Lower leg skin (tissue), 4 donors: ENCODE measurements around the gene FAM111A. TPM values are rescaled to one million over a fixed set of nuclear protein-coding genes. Genes with fewer than 3 reads are reported as not detected.
A peak's percentile ranks its signal among the peaks of the same experiment; 100 is the strongest.
"Not testable (repeated sequence)": the region's sequence is repeated elsewhere in the genome, so short reads cannot be mapped to it uniquely, and the experiment has no call there.

ENCODE experiments used
- DNase-seq, 2 donors: peaks; one replicate each; pipeline ENCODE4 v3.0.0-alpha.2; 2019; ENCODE audit warnings: low spot score in 2 of 2
- H3K4me3 ChIP-seq: fragments of 200-600 bp; sonication (generic); 2 replicates; pipeline ENCODE4 v1.5.1; 2017; ENCODE audit warnings: mild to moderate bottlenecking, low read depth; ENCODE audit not compliant: poor library complexity, severe bottlenecking
- POLR2A ChIP-seq, 2 donors: fragments of 450-650 bp; IDR thresholded peaks; one replicate each; pipeline ENCODE4 v1.6.1; 2016 to 2017; ENCODE audit warnings: antibody characterized with exemption in 2 of 2, mild to moderate bottlenecking in 1 of 2, moderate library complexity in 1 of 2
- WGBS, 2 donors: methylation state at CpG; one replicate each; pipeline ENCODE4 v1.1.5; 2018; 5-methylcytosine and 5-hydroxymethylcytosine counted together
- intact Hi-C: fragments of 100-400 bp; cut with DNase I; formaldehyde crosslinking; loops from one replicate; pipeline ENCODE4 v1.15.0; 2023; ENCODE audit warnings: low total_unique reads
- total RNA-seq, 4 donors: library from RNA; depleted of rRNA; stranded (reverse); fragments of >200 nt; gene quantifications; one replicate each; pipeline ENCODE4 v1.1.0, GENCODE V29; 2016
- TF ChIP-seq, protein P1 (sequence below), 3 donors: fragments of 450-650 bp; IDR thresholded peaks; one replicate each; pipeline ENCODE4 v1.5.1; 2016; ENCODE audit warnings: antibody characterized with exemption in 3 of 3, mild to moderate bottlenecking in 3 of 3, moderate library complexity in 2 of 3

FAM111A gene
- total RNA-seq, 4 donors from 2014 or later, result 14.9 to 25.0 (median 20.9) TPM

- intact Hi-C loops, result no loop called here
- TF ChIP-seq, protein P1, sequence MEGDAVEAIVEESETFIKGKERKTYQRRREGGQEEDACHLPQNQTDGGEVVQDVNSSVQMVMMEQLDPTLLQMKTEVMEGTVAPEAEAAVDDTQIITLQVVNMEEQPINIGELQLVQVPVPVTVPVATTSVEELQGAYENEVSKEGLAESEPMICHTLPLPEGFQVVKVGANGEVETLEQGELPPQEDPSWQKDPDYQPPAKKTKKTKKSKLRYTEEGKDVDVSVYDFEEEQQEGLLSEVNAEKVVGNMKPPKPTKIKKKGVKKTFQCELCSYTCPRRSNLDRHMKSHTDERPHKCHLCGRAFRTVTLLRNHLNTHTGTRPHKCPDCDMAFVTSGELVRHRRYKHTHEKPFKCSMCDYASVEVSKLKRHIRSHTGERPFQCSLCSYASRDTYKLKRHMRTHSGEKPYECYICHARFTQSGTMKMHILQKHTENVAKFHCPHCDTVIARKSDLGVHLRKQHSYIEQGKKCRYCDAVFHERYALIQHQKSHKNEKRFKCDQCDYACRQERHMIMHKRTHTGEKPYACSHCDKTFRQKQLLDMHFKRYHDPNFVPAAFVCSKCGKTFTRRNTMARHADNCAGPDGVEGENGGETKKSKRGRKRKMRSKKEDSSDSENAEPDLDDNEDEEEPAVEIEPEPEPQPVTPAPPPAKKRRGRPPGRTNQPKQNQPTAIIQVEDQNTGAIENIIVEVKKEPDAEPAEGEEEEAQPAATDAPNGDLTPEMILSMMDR (IDR thresholded peaks at IDR 0.05), result no peak
- no peak for TF ChIP-seq POLR2A (IDR thresholded peaks at IDR 0.05)
- H3K4me3 ChIP-seq, result no peak overlapping the region
- no peak for DNase-seq
Observed at GRCh38 chr11:59119826-59120225, 22.8 kb upstream of the FAM111A start.

- H3K4me3 ChIP-seq, result no peak overlapping the region
- intact Hi-C loops, result no loop called here
- WGBS, 2 donors, result 13 to 21% methylated on average over 20 of the region's 20 CpGs
- TF ChIP-seq, protein P1 (IDR thresholded peaks at IDR 0.05), result peak in 1 of 3 donors; percentile 68
- no peak for TF ChIP-seq POLR2A (IDR thresholded peaks at IDR 0.05)
- peak; percentile 76 to 97 for DNase-seq
Observed at GRCh38 chr11:59135648-59136461, 6.8 kb upstream of the FAM111A start.

- WGBS, 2 donors, result 84 to 85% methylated on average over 6 of the region's 6 CpGs
- DNase-seq, intact Hi-C loops, H3K4me3 ChIP-seq: not testable (repeated sequence)
Observed at GRCh38 chr11:59136551-59136950, 6.1 kb upstream of the FAM111A start.

DNA sequence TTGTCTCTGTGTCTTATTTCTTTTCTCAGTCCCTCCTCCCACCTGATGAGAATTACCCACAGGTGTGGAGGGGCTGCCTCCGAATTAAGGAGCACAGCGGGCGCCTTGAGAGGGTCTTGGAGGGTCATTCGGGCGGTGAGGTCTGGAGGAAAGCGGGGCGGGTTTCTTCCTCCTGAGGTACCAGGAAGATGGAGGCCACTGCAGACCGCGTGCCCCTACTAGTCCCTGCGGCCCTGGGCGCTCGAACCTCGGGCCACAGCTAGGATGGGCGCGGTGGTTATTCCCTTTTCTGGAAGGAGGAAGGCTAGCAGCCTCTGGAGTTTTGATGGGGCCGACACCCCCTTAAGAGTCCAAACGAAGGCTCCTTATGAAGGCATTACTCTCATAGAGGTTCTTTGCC, 5.5 kb upstream of the FAM111A start:
- DNase-seq, result no peak
- intact Hi-C loops, result no loop called here
- no peak overlapping the region for H3K4me3 ChIP-seq
- WGBS, 2 donors, result 93 to 97% methylated on average over 17 of the region's 17 CpGs
- TF ChIP-seq, protein P1 (IDR thresholded peaks at IDR 0.05), result no peak
- TF ChIP-seq POLR2A (IDR thresholded peaks at IDR 0.05), result no peak

GRCh38 chr11:59138643-59139042, 4.0 kb upstream of the FAM111A start:
- 71 to 83% methylated on average over 2 of the region's 2 CpGs for WGBS, 2 donors
- intact Hi-C loops, result no loop called here
- no peak overlapping the region for H3K4me3 ChIP-seq
- DNase-seq, result no peak
- no peak for TF ChIP-seq POLR2A (IDR thresholded peaks at IDR 0.05)
- TF ChIP-seq, protein P1 (IDR thresholded peaks at IDR 0.05), result no peak

- TF ChIP-seq, protein P1 (IDR thresholded peaks at IDR 0.05), result no peak
- no peak for DNase-seq
- intact Hi-C loops, result no loop called here
- WGBS, 2 donors, result 74 to 91% methylated on average over 4 of the region's 4 CpGs
- H3K4me3 ChIP-seq, result no peak overlapping the region
Observed at GRCh38 chr11:59141191-59141590, 1.5 kb upstream of the FAM111A start.
